ENCODE results near the gene KCNK2. TPM values are rescaled to one million over a fixed set of nuclear protein-coding genes. Genes with fewer than 3 reads are reported as not detected.

The KCNK2 gene
- total and polyA plus RNA-seq, 8 donors = 0.10 to 0.26 (median 0.15) TPM; not detected in 2

DNA sequence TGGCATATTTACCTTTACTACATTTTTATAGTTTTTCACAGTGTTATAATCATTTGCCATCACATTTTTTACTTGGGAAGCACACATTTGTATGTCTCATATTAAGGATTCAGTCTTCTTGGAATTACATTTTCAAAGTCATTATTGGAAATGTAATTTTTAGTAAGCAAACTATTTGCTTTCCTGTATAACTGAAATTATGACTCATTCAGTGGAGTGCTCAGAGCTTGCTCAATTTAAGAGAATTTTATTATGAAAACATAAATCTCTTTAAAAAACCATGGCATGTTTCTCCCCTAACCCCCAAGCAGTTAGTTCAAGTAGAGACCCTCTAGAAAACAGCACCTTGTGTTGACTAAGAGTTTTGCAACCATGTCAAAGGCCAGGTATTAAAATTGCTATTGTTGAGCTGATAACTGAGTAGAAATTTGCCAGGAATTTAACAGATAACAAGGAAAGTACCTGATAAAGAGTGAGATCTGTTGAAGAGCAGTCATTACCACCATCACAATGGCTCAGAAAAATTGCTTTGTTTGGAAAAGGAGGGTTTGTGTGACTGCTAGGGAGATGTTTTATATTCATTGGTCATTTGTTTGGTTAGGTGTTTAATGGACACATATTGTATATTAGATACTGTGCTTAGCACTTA is 105.9 kb downstream of the KCNK2 start:
- Histone ChIP-seq H3K4me3 (no peak overlapping the region), H3K9me3 (peaks cover 0 to 2% of the 10 kb centered on the region in 2 donors), H3K4me1 (no peaks in the 10 kb centered on the region), H3K27me3 (no peaks in the 10 kb centered on the region), H3K36me3 (no peaks in the 10 kb centered on the region), H3K27ac (no peak overlapping the region)
- ATAC-seq (no peak), DNase-seq (no peak)
- intact Hi-C loops (cut with DNase I) = no loop called here
- TF ChIP-seq, protein P1, sequence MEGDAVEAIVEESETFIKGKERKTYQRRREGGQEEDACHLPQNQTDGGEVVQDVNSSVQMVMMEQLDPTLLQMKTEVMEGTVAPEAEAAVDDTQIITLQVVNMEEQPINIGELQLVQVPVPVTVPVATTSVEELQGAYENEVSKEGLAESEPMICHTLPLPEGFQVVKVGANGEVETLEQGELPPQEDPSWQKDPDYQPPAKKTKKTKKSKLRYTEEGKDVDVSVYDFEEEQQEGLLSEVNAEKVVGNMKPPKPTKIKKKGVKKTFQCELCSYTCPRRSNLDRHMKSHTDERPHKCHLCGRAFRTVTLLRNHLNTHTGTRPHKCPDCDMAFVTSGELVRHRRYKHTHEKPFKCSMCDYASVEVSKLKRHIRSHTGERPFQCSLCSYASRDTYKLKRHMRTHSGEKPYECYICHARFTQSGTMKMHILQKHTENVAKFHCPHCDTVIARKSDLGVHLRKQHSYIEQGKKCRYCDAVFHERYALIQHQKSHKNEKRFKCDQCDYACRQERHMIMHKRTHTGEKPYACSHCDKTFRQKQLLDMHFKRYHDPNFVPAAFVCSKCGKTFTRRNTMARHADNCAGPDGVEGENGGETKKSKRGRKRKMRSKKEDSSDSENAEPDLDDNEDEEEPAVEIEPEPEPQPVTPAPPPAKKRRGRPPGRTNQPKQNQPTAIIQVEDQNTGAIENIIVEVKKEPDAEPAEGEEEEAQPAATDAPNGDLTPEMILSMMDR (IDR thresholded peaks at IDR 0.05) = no peak

DNA sequence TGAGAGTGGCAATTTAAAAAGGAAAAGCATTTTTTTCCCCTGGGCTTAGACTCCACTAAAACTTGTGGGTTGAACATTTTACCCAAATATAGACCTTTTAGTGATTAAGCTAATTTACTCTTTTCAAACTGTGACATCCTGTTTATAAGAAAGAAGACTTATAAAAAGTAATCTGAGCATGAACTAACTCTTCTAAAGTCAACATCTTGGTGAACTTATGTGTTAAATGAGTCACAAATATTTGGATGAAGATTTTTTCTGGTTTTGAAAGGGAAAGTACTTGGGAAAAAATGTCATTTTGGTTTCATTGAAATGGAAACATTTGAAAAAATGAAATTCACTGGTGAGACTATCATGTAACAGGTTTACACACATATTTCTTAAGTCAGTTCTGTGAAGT is 109.8 kb downstream of the KCNK2 start:
- H3K4me3 ChIP-seq = no peak overlapping the region
- no peaks in the 10 kb centered on the region for H3K36me3 ChIP-seq
- intact Hi-C loops (cut with DNase I) = no loop called here
- no peaks in the 10 kb centered on the region for H3K27me3 ChIP-seq
- no peaks in the 10 kb centered on the region for H3K9me3 ChIP-seq
- TF ChIP-seq, protein P1 (IDR thresholded peaks at IDR 0.05) = no peak
- H3K4me1 ChIP-seq = no peaks in the 10 kb centered on the region
- DNase-seq (no peak), ATAC-seq (no peak)
- no peak overlapping the region for H3K27ac ChIP-seq

DNA sequence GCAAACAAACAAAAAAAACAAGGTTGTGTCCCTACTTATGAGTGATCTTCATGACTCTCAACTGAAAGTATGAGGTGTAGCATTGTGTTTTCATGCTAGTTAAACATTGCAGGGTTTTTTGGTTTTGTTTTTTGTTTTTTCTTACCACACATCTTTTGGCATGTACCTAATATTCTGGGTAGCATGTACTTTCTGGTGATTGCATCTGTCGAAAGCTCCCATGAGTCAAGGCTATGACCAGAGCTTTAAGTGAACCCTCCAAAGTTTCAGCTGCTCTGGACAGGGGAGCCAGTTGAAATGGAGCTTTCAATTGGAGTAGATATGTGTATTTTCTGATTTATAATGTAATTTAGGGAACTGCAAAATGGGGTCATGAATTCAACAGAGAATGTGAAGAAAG is 115.5 kb downstream of the KCNK2 start:
- DNase-seq (no peak), ATAC-seq (no peak)
- Histone ChIP-seq H3K9me3 (no peaks in the 10 kb centered on the region), H3K4me3 (no peak overlapping the region), H3K27ac (no peak overlapping the region), H3K4me1 (no peaks in the 10 kb centered on the region), H3K36me3 (no peaks in the 10 kb centered on the region), H3K27me3 (no peaks in the 10 kb centered on the region)
- TF ChIP-seq, protein P1 (IDR thresholded peaks at IDR 0.05) = no peak
- intact Hi-C loops (cut with DNase I) = no loop called here

DNA sequence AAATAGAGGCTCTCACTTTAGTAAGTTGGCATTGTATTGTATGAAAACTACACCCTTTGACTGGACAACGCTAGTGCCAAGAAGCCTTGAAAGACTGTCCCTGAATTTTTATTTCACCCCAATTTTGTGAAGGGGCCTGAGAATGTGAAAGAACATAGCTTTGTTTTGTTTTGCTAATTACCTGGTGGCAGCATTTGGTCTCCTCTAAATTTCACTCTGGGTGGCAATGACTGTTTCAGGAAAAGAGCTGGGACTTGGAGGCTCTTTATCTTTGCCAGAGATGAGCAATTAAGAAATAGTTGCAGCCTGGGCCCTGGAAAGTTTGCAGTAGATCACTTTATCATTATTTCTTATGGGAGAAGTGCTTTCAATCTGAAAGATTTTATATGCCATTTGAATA is 117.6 kb downstream of the KCNK2 start:
- H3K36me3 ChIP-seq = no peaks in the 10 kb centered on the region
- no peaks in the 10 kb centered on the region for H3K9me3 ChIP-seq
- ATAC-seq = no peak
- H3K27ac ChIP-seq = no peak overlapping the region
- no peaks in the 10 kb centered on the region for H3K4me1 ChIP-seq
- no peak for DNase-seq
- TF ChIP-seq, protein P1 (IDR thresholded peaks at IDR 0.05) = no peak
- no peak overlapping the region for H3K4me3 ChIP-seq
- no peaks in the 10 kb centered on the region for H3K27me3 ChIP-seq
- intact Hi-C loops (cut with DNase I) = no loop called here

DNA sequence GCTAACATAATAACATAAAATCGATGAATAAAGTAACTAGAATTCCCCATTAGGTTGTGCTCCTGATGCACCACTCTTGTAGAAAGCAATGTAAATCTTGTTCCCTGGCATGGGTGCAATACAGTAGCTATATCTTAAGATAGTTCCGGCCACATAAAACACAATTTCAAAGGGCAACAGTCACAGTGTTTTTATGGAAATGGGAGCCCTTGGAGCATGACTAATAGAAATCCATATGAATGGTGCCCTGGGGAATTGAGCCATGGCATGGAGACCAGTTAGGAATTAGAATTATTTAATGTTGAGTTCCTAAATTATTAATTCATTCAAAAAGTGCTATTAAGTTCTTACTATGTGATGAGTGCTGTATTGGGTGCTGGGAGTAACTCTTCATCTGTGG is 118.7 kb downstream of the KCNK2 start:
- TF ChIP-seq, protein P1 (IDR thresholded peaks at IDR 0.05) = no peak
- Histone ChIP-seq H3K27ac (no peak overlapping the region), H3K9me3 (no peaks in the 10 kb centered on the region), H3K4me1 (no peaks in the 10 kb centered on the region), H3K4me3 (no peak overlapping the region), H3K27me3 (no peaks in the 10 kb centered on the region), H3K36me3 (no peaks in the 10 kb centered on the region)
- ATAC-seq (no peak), DNase-seq (no peak)
- intact Hi-C loops (cut with DNase I) = no loop called here

All from left lung (tissue), 10 donors.